Activated naive CD4-positive, alpha-beta T cell treated with anti-CD3 and anti-CD28 coated beads, Interleukin-2, amount 50 U/mL, for 24 hours (primary cell): ENCODE measurements around the gene MAN1C1.

Experiments
- H3K27ac Mint-ChIP-seq: one replicate; pipeline ENCODE4 v1.8.0; 2021; ENCODE audit warnings: mild to moderate bottlenecking, mixed read lengths
- H3K27me3 Mint-ChIP-seq: one replicate; pipeline ENCODE4 v1.8.0; 2021; ENCODE audit warnings: mixed read lengths
- H3K36me3 Mint-ChIP-seq: one replicate; pipeline ENCODE4 v1.8.0; 2021; ENCODE audit warnings: mixed read lengths
- H3K4me1 Mint-ChIP-seq: one replicate; pipeline ENCODE4 v1.8.0; 2021; ENCODE audit warnings: mixed read lengths
- H3K4me3 Mint-ChIP-seq: one replicate; pipeline ENCODE4 v1.8.0; 2021; ENCODE audit warnings: mild to moderate bottlenecking, mixed read lengths
- H3K9me3 Mint-ChIP-seq: one replicate; pipeline ENCODE4 v1.8.0; 2021; ENCODE audit warnings: mixed read lengths

MAN1C1 gene

DNA sequence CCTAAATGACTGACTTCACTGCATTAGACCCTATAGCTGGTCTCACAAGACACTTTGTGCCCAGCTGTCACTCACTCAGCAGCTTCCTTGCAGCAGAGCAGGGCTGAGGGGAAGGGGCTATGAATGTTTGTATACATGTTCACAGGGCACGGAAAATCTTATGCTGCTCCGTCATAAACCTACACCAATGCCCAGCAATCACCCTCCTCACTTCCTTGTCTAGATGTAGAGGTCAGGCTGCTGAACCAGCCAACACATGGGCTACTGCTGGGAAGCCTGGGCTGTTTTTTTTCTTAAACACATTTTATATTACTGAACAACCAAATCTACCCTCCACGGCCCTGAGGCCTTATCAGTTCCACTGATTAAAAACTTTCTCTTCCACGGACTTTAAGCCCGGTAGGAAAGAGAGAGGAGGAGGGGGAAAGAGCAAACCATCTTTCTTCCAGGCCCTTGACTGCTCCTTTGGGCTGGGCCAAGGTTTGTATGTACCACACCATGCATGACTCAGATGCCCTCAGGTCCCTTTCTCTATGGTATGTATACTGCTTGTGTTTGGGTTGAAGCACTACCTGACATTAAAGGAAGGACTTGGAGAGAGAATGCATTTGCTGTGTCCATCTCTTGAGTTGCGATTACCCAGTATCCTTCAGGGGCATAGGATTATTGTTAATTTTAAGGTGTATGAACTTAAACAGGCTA, 215.9 kb downstream of the MAN1C1 start:
- Mint-ChIP-seq H3K36me3 (peaks cover 10% of the 10 kb centered on the region), H3K27me3 (no peaks in the 10 kb centered on the region), H3K4me1 (peaks cover 19% of the 10 kb centered on the region), H3K4me3 (no peak overlapping the region), H3K27ac (peak overlapping the region; percentile 8), H3K9me3 (no peaks in the 10 kb centered on the region)

DNA sequence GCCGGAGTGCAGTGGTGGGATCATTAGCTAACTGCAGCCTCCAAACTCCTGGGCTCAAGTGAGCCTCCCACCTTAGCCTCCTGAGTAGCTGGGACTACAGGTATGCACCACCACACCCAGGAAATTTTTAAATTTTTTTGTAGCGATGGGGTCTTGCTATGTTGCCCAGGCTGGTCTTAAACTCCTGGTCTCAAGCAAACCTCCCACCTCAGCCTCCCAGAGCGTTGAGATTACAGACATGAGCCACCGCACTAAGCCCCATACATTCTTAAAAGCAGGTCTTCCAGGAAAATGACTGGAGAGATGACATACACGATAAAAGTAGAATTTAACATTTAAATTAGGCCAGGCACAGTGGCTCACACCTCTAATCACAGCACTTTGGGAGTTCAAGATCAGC, 216.6 kb downstream of the MAN1C1 start:
- H3K27me3 Mint-ChIP-seq, result no peaks in the 10 kb centered on the region
- H3K4me1 Mint-ChIP-seq, result peaks cover 19% of the 10 kb centered on the region
- H3K4me3 Mint-ChIP-seq, result no peak overlapping the region
- no peaks in the 10 kb centered on the region for H3K9me3 Mint-ChIP-seq
- H3K36me3 Mint-ChIP-seq, result peaks cover 7% of the 10 kb centered on the region
- no peak overlapping the region for H3K27ac Mint-ChIP-seq
